Stimulated activated CD4-positive, alpha-beta T cell treated with anti-CD3 and anti-CD28 coated beads, Interleukin-1b, Interleukin-23, amount 100 ng/mL, for 48 hours (primary cell): ENCODE data around the gene REPS1.
"Not testable (repeated sequence)": the region's sequence is repeated elsewhere in the genome, so short reads cannot be mapped to it uniquely, and the experiment has no call there.

Experiments
- DNase-seq: peaks from one replicate; pipeline ENCODE4 v3.0.0-alpha.2; 2020

REPS1 gene

GRCh38 chr6:138966870-138967269 is 21.2 kb downstream of the REPS1 start:
- DNase-seq, result no peak

GRCh38 chr6:138965971-138966370 is 22.1 kb downstream of the REPS1 start:
- DNase-seq, result no peak

- DNase-seq, result no peak
Observed at GRCh38 chr6:138965291-138965874, 22.7 kb downstream of the REPS1 start.

GRCh38 chr6:138964012-138964411 is 24.0 kb downstream of the REPS1 start:
- DNase-seq, result no peak

- DNase-seq, result no peak
Observed at GRCh38 chr6:138963531-138963930, 24.5 kb downstream of the REPS1 start.

- DNase-seq, result no peak
Observed at GRCh38 chr6:138963119-138963518, 24.9 kb downstream of the REPS1 start.

- DNase-seq, result no peak
Observed at GRCh38 chr6:138959521-138959920, 28.5 kb downstream of the REPS1 start.

GRCh38 chr6:138958595-138958994 is 29.5 kb downstream of the REPS1 start:
- no peak for DNase-seq

GRCh38 chr6:138957903-138958302 is 30.1 kb downstream of the REPS1 start:
- DNase-seq, result no peak

- no peak for DNase-seq
Observed at GRCh38 chr6:138957484-138957883, 30.6 kb downstream of the REPS1 start.

GRCh38 chr6:138956244-138956924 is 31.7 kb downstream of the REPS1 start:
- no peak for DNase-seq

GRCh38 chr6:138955262-138955661 is 32.8 kb downstream of the REPS1 start:
- no peak for DNase-seq

- DNase-seq, result no peak
Observed at GRCh38 chr6:138953451-138953850, 34.6 kb downstream of the REPS1 start.

- DNase-seq, result no peak
Observed at GRCh38 chr6:138948546-138949179, 39.4 kb downstream of the REPS1 start.

GRCh38 chr6:138948004-138948403 is 40.0 kb downstream of the REPS1 start:
- no peak for DNase-seq

- DNase-seq, result no peak
Observed at GRCh38 chr6:138945354-138945753, 42.7 kb downstream of the REPS1 start.

GRCh38 chr6:138944412-138944811 is 43.6 kb downstream of the REPS1 start:
- no peak for DNase-seq

- DNase-seq, result no peak
Observed at GRCh38 chr6:138943089-138943625, 44.9 kb downstream of the REPS1 start.

- not testable (repeated sequence) for DNase-seq
Observed at GRCh38 chr6:138936873-138937272, 51.2 kb downstream of the REPS1 start.

- no peak for DNase-seq
Observed at GRCh38 chr6:138931660-138932059, 56.4 kb downstream of the REPS1 start.

GRCh38 chr6:138926579-138926978 is 61.5 kb downstream of the REPS1 start:
- DNase-seq, result no peak

GRCh38 chr6:138925806-138926205 is 62.2 kb downstream of the REPS1 start:
- no peak for DNase-seq

- DNase-seq, result no peak
Observed at GRCh38 chr6:138923561-138923960, 64.5 kb downstream of the REPS1 start.

- no peak for DNase-seq
Observed at GRCh38 chr6:138920906-138921305, 67.1 kb downstream of the REPS1 start.
